Activated CD4-positive, alpha-beta memory T cell treated with anti-CD3 and anti-CD28 coated beads for 36 hours (primary cell): Measurements from ENCODE around the gene ZNF778. TPM values are rescaled to one million over a fixed set of nuclear protein-coding genes. Genes with fewer than 3 reads are reported as not detected.
"Not testable (repeated sequence)": the region's sequence is repeated elsewhere in the genome, so short reads cannot be mapped to it uniquely, and the experiment has no call there.

ENCODE experiments used
- CTCF ChIA-PET: fragments of 350-600 bp; sonication (Branson Sonifier 250); formaldehyde crosslinking; loops from one replicate; lab custom pipeline; 2021; ENCODE audit warnings: antibody characterized with exemption, inconsistent platforms; lab: Charles Lee
- POLR2A ChIA-PET: fragments of 350-600 bp; sonication (Branson Sonifier 250); formaldehyde crosslinking; loops from one replicate; lab custom pipeline; 2021; ENCODE audit warnings: antibody characterized with exemption; lab: Charles Lee
- DNase-seq: peaks from one replicate; pipeline ENCODE4 v3.0.0-alpha.2; 2020
- H3K27ac Mint-ChIP-seq: one replicate; pipeline ENCODE4 v1.8.0; 2021; ENCODE audit warnings: mixed read lengths
- H3K27me3 Mint-ChIP-seq: one replicate; pipeline ENCODE4 v1.8.0; 2021; ENCODE audit warnings: mixed read lengths
- H3K36me3 Mint-ChIP-seq: one replicate; pipeline ENCODE4 v1.8.0; 2021; ENCODE audit warnings: mixed read lengths
- H3K4me1 Mint-ChIP-seq: one replicate; pipeline ENCODE4 v1.8.0; 2021; ENCODE audit warnings: low read depth, mixed read lengths
- H3K4me3 Mint-ChIP-seq: one replicate; pipeline ENCODE4 v1.8.0; 2021; ENCODE audit warnings: mild to moderate bottlenecking, mixed read lengths
- H3K9me3 Mint-ChIP-seq: one replicate; pipeline ENCODE4 v1.8.0; 2021; ENCODE audit warnings: mixed read lengths
- intact Hi-C: fragments of 100-400 bp; cut with micrococcal nuclease; formaldehyde crosslinking; loops from one replicate; pipeline ENCODE4 v1.15.1; 2023
- total RNA-seq, 2 experiments: library from RNA; stranded (reverse); gene quantifications; one replicate each; pipeline ENCODE4 v1.2.3, GENCODE V29; 2021

Gene ZNF778
- total RNA-seq, 2 experiments from 2014 or later = 7.4 to 7.9 TPM

DNA sequence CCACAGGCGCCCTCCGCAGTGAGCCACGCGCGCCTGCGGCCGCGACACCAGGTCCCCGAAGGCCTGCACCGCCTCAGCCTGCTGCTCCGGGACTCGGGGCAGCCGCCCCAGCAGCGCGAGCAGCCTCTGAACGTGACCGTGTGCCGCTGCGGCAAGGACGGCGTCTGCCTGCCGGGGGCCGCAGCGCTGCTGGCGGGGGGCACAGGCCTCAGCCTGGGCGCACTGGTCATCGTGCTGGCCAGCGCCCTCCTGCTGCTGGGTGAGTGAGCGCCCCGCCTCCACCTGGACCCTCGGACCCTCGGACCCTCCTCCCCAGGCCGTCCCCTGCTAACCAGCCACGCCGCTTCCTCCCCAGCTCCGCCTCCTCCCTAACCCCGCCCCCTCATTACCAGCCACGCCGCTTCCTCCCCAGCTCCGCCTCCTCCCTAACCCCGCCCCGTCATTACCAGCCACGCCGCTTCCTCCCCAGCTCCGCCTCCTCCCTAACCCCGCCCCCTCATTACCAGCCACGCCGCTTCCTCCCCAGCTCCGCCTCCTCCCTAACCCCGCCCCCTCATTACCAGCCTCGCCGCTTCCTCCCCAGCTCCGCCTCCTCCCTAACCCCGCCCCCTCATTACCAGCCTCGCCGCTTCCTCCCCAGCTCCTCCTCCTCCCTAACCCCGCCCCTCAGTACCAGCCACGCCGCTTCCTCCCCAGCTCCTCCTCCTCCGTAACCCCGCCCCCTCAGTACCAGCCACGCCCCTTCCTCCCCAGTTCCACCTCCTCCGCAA is 25.1 kb upstream of the ZNF778 start:
- DNase-seq = peak; percentile 90
- H3K36me3 Mint-ChIP-seq, H3K4me3 Mint-ChIP-seq, H3K4me1 Mint-ChIP-seq, H3K27ac Mint-ChIP-seq, H3K27me3 Mint-ChIP-seq, H3K9me3 Mint-ChIP-seq: not testable (repeated sequence)
- CTCF ChIA-PET = interaction anchor here (0.6 to 0.7 kb wide), 2 partner anchors 24 to 455 kb away, joined by 3 to 9 read pairs; no protein-coding TSS in a partner anchor
- intact Hi-C loops = loop anchor here (1.0 kb wide), 1 partner anchor 21 kb away; the partner anchor contains the start of gene CDH15
- POLR2A ChIA-PET = interaction anchor here (0.7 to 1.4 kb wide), 3 partner anchors 9 to 336 kb away, joined by 3 to 4 read pairs (median 4); partner anchors contain the start of genes GALNS, TRAPPC2L and ZNF778

DNA sequence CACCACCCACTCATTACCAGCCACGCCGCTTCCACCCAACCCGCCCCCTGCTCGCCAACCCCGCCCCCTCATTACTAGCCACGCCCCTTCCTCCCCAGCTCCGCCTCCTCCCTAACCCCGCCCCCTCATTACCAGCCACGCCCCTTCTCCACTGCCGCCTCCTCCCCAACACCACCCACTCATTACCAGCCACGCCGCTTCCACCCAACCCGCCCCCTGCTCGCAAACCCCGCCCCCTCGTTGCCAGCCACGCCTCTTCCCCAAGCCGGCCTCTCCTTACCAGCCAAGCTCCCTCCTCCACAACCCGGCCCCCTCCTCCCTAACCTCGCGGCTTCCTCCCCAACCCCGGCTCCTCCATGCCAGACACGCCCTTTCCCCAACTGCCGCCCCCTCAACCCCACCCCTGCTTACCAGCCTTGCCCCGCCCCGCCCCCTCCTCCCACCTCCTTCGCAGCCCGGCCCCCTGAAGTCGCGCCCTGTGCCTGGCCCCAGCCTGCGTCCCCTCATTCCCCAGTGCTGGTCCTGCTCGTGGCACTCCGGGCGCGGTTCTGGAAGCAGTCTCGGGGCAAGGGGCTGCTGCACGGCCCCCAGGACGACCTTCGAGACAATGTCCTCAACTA is 24.4 kb upstream of the ZNF778 start:
- H3K27me3 Mint-ChIP-seq = no peaks in the 10 kb centered on the region
- H3K4me3 Mint-ChIP-seq = no peak overlapping the region
- no peaks in the 10 kb centered on the region for H3K36me3 Mint-ChIP-seq
- peak; percentile 74 for DNase-seq
- ChIA-PET POLR2A (interaction anchor here (0.9 to 1.4 kb wide), 2 partner anchors 9 to 336 kb away, joined by 3 to 4 read pairs; partner anchors contain the start of genes GALNS and TRAPPC2L), CTCF (interaction anchor here (0.7 kb wide), 1 partner anchor 23 kb away, joined by 9 read pairs; no protein-coding TSS in a partner anchor)
- no peaks in the 10 kb centered on the region for H3K4me1 Mint-ChIP-seq
- intact Hi-C loops = loop anchor here (1.0 kb wide), 1 partner anchor 22 kb away; the partner anchor contains the start of gene CDH15
- no peaks in the 10 kb centered on the region for H3K9me3 Mint-ChIP-seq
- H3K27ac Mint-ChIP-seq = no peak overlapping the region

DNA sequence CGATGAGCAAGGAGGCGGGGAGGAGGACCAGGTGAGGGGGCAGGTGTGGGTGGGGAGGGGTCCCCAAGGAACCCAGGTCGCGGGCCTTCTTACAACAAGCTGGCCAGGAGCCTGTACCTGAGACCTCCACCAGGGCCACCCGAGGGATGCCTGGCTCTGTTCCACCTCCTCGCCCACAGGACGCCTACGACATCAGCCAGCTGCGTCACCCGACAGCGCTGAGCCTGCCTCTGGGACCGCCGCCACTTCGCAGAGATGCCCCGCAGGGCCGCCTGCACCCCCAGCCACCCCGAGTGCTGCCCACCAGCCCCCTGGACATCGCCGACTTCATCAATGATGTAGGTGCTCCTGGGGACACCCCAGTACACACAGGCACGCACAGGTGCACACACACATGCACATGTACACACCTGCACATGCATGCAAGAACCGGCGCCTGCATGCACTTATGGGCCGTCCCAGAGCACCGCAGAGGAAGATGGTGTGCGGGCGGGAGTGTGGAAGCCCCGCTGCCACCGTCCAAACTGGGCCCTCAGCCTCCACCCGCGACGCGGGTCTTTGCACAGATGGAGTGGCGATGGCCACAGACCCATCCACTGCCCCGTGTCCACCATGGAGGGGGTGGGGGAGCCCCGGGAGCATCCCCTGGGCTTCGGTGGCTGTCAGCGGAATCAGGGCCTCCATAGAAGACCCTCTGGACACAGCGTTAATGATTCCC is 23.8 kb upstream of the ZNF778 start:
- intact Hi-C loops = no loop called here
- ChIA-PET CTCF (no interaction called here), POLR2A (interaction anchor here (1.4 kb wide), 1 partner anchor 337 kb away, joined by 4 read pairs; the partner anchor contains the start of genes GALNS and TRAPPC2L)
- H3K27ac Mint-ChIP-seq = no peak overlapping the region
- no peaks in the 10 kb centered on the region for H3K36me3 Mint-ChIP-seq
- no peaks in the 10 kb centered on the region for H3K9me3 Mint-ChIP-seq
- no peak overlapping the region for H3K4me3 Mint-ChIP-seq
- no peaks in the 10 kb centered on the region for H3K27me3 Mint-ChIP-seq
- no peaks in the 10 kb centered on the region for H3K4me1 Mint-ChIP-seq
- DNase-seq = peak; percentile 16

DNA sequence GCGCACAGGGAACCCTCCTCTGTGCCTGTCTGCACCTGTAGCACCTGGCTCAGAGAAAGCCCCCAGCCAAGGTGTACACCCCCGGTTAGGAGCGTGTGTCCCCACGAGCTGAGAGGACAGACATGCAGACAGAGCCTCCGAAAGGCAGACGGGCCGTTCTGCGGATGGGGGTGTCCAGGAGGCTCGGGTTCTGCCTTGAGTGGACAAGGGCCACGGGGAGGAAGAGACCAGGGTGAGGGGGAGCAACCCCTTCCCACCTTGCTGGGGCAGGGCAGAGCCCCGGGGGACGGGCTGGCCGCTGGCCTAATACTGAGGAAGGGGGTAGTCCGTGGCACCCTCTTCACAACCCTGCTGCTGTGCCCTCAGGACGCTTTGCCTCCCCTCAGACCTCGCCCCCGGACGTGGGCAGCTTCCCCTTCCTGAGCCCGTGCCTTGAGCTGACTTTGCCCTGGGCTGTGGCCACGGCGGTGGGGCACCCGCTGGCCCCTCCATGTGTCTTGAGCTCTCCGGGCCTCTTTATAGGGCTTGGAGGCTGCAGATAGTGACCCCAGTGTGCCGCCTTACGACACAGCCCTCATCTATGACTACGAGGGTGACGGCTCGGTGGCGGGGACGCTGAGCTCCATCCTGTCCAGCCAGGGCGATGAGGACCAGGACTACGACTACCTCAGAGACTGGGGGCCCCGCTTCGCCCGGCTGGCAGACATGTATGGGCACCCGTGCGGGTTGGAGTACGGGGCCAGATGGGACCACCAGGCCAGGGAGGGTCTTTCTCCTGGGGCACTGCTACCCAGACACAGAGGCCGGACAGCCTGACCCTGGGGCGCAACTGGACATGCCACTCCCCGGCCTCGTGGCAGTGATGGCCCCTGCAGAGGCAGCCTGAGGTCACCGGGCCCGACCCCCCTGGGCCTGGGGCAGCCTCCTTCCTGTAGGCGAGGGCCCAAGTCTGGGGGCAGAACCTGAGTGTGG is 22.9 kb upstream of the ZNF778 start:
- H3K36me3 Mint-ChIP-seq = no peaks in the 10 kb centered on the region
- DNase-seq = no peak
- intact Hi-C loops = no loop called here
- CTCF ChIA-PET = no interaction called here
- H3K4me3 Mint-ChIP-seq = no peak overlapping the region
- POLR2A ChIA-PET = no interaction called here
- no peaks in the 10 kb centered on the region for H3K9me3 Mint-ChIP-seq
- no peaks in the 10 kb centered on the region for H3K4me1 Mint-ChIP-seq
- H3K27ac Mint-ChIP-seq = no peak overlapping the region
- peaks cover 5% of the 10 kb centered on the region for H3K27me3 Mint-ChIP-seq

DNA sequence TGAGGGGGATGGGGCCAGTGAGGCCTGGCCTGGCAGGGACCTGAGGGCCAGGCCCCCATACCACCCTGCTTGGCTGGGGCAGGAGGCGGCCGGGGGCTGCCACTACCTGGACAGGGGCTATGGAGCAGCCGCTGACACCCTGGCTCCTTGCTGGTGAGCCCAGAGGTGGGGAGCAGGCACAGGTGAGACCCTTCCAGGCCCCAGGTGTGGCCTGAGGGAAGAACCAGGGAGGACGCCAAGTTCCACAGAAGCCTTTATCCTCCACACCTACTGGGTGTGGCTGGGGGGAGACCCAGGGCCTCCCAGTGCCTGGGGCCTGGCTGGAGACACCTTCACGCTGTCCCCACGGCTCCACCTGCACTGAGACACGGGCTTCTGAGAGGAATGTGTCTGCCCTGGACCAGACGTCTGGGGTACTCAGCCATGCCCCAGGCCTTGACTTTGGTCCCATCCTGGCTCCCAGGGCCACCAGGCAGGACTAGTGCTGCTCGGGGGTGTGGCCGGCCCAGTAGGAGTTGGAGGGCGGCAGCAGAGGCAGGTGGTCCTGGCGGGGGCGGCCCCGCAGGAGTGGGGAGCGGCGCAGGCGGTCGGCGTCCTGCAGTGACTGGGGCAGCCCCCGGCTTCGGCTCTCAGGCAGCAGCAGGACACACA is 21.9 kb upstream of the ZNF778 start:
- H3K27ac Mint-ChIP-seq = no peak overlapping the region
- no peaks in the 10 kb centered on the region for H3K36me3 Mint-ChIP-seq
- H3K9me3 Mint-ChIP-seq = no peaks in the 10 kb centered on the region
- peaks cover 8% of the 10 kb centered on the region for H3K4me1 Mint-ChIP-seq
- H3K27me3 Mint-ChIP-seq = peaks cover 12% of the 10 kb centered on the region
- no peak overlapping the region for H3K4me3 Mint-ChIP-seq
- intact Hi-C loops = no loop called here
- no peak for DNase-seq
- ChIA-PET CTCF (no interaction called here), POLR2A (no interaction called here)

DNA sequence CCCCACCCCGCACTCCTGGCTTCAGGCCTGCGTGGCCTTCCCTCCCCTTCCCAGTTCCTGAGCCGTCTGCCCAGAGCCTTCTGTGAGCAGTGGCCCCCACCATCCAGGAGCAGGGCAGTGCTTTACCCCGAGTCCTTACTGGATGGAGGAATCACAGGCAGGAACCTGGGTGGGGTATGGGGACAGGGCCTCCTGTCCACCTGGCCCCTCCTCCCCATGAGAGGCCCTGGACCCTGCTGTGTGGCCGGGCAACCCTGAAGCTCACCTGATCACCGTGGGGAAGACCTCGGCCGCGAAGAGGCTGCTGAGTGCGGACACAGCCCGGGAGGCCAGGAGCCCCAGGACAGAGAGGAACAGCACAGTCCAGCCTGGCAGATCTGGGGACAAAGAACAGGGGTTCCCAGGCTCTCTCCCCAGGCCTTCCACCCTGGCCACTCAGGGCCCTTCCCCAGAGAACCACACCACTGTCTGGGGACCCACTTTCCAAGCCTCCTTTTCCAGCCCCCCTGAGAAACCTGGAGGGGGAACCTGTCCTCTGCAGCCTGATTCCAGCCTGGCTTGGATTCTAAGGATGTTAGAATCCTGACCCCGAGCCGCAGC is 20.4 kb upstream of the ZNF778 start:
- Mint-ChIP-seq H3K36me3 (no peaks in the 10 kb centered on the region), H3K4me1 (peaks cover 10% of the 10 kb centered on the region), H3K4me3 (no peak overlapping the region), H3K9me3 (no peaks in the 10 kb centered on the region), H3K27ac (no peak overlapping the region), H3K27me3 (peaks cover 14% of the 10 kb centered on the region)
- ChIA-PET CTCF (no interaction called here), POLR2A (no interaction called here)
- intact Hi-C loops = no loop called here
- no peak for DNase-seq

DNA sequence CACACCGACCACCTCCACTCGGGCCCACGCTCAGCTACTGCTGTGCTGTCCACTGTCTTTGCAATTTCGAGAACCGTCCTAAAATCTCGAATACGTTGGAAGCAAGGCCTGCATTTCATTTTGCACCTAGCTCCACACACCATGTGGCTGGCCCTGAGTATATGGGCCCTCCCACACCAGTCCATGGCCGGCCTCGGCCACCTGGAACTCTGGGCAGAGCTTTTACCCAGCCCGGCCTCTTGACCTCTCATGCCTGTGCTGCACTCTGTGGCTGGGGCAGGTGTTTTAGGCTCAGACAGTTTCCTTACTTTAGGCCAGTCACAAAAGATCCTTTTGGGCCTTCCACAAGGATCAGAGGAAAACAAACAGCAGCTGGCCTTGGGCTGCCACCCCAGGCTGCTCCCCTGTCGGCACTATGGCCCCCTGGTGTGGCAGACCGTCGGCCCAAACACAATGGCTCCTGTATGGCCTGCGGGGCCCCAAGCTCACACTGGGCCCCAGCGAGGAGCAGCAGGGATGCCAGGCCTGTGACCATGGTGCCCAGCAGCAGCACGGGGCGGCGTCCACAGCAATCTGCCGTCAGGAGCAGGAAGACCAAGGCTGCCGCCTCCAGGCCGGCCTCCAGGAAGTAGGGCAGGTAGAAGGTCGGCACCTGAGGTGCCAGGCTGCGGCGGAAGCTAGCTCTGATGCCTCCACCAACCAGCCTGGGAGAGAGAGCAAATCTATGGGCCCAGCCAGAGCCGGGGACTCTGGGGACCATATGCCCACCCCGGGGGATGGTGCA is 19.7 kb upstream of the ZNF778 start:
- no peaks in the 10 kb centered on the region for H3K9me3 Mint-ChIP-seq
- H3K4me1 Mint-ChIP-seq = peaks cover 13% of the 10 kb centered on the region
- DNase-seq = no peak
- peaks cover 20% of the 10 kb centered on the region for H3K27me3 Mint-ChIP-seq
- ChIA-PET POLR2A (no interaction called here), CTCF (no interaction called here)
- no peaks in the 10 kb centered on the region for H3K36me3 Mint-ChIP-seq
- H3K27ac Mint-ChIP-seq = no peak overlapping the region
- H3K4me3 Mint-ChIP-seq = no peak overlapping the region
- intact Hi-C loops = no loop called here

DNA sequence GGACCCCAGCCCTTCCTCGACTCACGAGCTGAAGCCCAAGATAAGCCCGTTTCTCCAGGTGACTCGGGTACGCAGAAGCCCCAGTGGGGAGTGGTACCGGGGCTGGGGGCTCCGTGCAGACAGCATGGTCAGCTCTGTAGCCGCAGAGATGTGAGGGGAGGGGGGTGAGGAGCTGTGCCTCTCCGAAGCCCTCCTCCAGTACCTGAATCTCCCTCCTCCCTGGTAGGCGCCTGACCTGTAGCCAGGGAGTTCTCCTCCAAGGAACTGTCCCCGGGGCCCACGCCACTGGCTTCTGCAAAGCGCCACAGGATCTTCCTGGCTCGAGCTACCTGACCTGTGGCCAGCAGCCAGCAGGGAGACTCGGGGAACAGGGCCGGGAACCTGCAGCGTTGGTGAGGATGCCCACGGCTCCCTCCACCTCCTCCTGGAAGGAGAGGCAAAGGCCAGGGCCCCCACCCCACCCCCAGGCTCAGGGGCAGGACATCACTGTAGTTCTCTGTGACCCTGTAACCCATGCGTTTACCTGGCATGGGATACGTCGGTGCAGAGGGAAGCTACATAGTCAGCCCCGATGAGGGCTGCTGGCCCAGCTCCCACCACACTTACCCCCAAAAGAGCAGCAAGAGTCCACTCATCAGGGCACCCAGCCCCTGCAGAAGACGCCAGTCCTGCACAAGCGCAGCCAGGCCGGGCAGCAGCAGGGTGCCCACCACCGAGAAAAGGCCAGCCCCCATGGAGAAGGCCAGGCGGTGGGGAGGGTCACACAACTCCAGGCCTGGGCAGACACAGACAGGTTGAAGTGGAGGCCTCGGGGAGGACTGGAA is 18.9 kb upstream of the ZNF778 start:
- Mint-ChIP-seq H3K9me3 (no peaks in the 10 kb centered on the region), H3K4me3 (no peak overlapping the region), H3K4me1 (peaks cover 18% of the 10 kb centered on the region), H3K27ac (no peak overlapping the region), H3K36me3 (no peaks in the 10 kb centered on the region), H3K27me3 (peaks cover 28% of the 10 kb centered on the region)
- CTCF ChIA-PET = no interaction called here
- DNase-seq = no peak
- POLR2A ChIA-PET = no interaction called here
- intact Hi-C loops = no loop called here

DNA sequence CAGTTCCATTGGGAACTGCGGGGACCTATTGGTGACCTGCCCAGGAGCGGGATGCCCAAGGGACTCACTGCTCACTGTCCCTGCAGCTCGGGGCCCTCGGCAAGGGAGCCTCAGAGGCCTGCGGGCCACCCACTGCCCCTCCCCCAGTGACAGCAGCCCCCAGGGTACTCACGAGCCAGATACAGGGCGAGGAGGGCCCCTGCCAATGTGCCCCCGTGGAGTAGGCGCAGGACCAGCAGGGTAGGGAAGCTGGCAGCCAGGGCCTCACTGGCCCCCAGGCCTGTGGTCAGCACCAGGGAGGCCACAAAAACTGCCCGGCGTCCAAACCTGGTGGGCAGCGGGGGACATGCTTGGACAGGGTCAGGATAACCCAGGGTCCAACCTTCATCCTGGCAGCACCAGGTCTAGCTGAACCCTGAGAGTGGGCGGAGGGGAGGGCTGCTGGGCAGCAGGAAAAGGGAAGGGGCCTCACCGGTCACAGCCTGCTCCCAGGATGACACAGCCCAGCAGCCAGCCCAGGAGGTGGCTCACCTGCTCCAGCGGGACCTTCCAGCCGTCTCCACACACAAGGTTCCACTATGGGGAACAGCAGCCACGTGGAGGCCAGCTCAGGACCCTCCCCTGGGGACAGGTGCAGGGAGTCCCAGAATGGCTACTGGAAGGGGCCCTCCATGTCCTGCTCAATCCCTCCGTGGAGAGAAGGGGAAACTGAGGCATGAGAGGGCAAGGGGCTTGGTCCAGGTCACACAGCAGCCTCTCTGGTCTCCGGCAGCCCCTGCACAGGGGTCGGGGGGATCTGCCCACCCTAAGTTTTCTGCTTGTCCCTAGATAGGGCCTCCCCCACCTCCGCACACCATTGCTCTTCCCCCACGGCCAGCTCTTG is 18.0 kb upstream of the ZNF778 start:
- Mint-ChIP-seq H3K9me3 (no peaks in the 10 kb centered on the region), H3K27me3 (peaks cover 34% of the 10 kb centered on the region), H3K4me1 (peaks cover 18% of the 10 kb centered on the region), H3K4me3 (no peak overlapping the region), H3K36me3 (no peaks in the 10 kb centered on the region), H3K27ac (no peak overlapping the region)
- POLR2A ChIA-PET = no interaction called here
- intact Hi-C loops = no loop called here
- CTCF ChIA-PET = no interaction called here
- DNase-seq = no peak
